SK-N-SH (cell line): ENCODE data around the gene FANCE.

Experiments used
- CTCF ChIP-seq: fragments of 200-600 bp; sonication (generic); IDR thresholded peaks from 2 replicates; pipeline ENCODE4 v1.6.1; 2017; ENCODE audit warnings: antibody characterized with exemption, mild to moderate bottlenecking, moderate library complexity
- EP300 ChIP-seq, 2 experiments: IDR thresholded peaks; 2 replicates each; pipeline versions ENCODE4 v1.4.0 to v1.6.1; 2012; ENCODE audit warnings: borderline replicate concordance in 1 of 2, low read depth in 1 of 2, low read length in 1 of 2
- EZH2phosphoT487 ChIP-seq: fragments of 200-600 bp; sonication (generic); IDR thresholded peaks from 2 replicates; pipeline ENCODE4 v1.6.1; 2017; ENCODE audit warnings: low read depth, mixed run types, mild to moderate bottlenecking, antibody characterized with exemption, moderate library complexity, borderline replicate concordance
- JUND ChIP-seq: IDR thresholded peaks from 2 replicates; pipeline ENCODE4 v1.4.0; 2012

- TF ChIP-seq EP300 (IDR thresholded peaks at IDR 0.05; ENCODE audit: borderline replicate concordance in 1 of 2, low read depth in 1 of 2, low read length in 1 of 2): no peak
- TF ChIP-seq JUND: no peak
- no peak for TF ChIP-seq EZH2phosphoT487
- TF ChIP-seq CTCF: no peak
Observed at GRCh38 chr6:35510916-35511561, 58.9 kb downstream of the FANCE start.
